Stimulated activated CD4-positive, alpha-beta T cell treated with anti-CD3 and anti-CD28 coated beads, Interleukin-1b, Interleukin-23, amount 100 ng/mL, for 4 hours (primary cell): ENCODE measurements around the gene COMTD1.

ENCODE experiments used
- DNase-seq, 2 donors: peaks; one replicate each; pipeline ENCODE4 v3.0.0-alpha.2; 2020; ENCODE audit warnings: low read depth in 2 of 2

The COMTD1 gene

GRCh38 chr10:75235375-75236177, at the start of gene COMTD1:
COMTD1 (minus strand) TSS chr10:75235957; CDS start chr10:75235928, 29 bp downstream.
- peak; percentile 91 to 92 for DNase-seq

DNA sequence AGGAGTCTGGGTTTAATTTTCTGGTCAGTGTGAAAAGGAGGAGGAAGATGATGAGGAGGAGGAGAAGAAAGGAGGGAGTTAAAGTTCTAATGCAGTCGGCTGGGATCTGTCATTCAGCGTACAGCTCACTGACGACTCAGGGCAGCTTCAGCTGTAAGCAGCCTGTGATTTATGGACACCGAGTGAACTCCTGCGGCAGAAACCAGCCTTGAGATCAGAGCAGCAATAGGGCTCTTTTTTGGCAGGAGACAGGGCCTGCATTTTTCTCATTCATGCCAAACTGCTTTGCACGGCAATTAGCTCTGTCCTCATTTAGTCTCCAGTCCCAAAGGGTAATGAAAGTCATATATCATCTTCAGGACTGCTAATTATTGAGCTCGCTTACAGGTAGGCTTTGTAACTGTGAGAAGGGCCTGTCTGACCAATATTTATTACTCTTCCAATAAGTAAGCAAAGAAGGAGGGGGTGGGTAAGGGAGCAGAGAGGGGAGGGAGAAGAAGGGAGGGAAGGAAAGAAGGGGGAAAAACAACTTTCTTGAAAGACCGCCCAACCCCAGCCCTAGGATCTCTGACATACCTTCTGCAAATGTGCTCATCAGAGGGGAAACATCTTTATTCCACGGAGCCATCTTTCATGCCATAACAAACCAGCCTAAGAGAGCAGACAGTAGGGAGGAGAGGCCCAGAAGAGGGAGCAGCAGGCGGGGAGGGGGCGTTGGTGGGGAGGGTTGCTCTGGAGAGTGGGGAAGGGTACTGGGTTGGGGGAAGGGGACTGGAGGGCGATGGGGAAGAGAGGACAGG, 48.1 kb upstream of the COMTD1 start:
- DNase-seq: no peak

DNA sequence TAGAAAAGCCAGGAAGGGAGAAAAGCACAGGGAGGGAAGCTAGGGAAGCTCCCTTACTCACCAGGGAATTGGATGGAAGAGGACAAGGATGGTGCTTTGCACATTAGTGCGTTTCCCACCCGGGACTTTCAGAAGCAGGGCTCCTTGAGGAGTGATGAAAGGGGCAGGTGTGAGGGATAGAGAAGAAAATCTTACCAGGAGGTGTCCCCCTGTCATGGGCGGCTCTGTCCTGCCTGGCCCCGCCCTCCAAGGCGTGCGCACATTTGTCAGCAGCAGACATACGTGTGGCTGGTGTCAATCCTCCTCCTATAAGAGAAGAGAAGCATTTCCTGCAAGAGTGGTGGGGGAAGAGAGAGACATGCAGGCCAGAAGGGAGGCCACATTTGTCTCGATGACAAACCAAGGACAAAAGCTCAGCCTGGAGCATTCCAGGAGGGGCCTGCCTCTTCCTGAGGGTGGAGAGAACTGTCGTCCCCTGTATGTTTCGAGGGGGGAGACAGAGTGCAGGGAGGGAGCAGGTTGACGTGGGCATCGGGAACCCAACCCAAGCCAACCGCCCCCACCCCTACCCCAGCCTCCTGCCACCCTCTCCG, 47.4 kb upstream of the COMTD1 start:
- no peak for DNase-seq

DNA sequence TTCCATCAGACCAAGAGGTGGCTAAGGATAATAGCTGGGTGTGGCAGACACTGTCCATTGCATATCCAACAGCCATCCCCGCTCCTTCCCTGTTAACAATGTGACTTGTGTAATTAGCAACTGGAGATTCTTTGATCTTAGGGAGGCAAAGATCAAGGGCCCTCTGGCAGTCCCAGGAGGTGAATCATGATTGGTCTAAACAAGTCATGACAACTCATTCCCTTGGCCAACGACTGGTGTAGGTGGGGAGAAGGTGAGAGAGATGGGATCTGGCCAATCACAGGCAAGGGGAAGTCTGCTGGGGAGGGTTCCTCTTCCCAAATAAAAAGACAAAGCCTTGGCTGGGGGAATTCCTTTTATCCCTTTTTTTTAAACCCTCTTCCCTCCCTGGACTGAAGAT, 46.2 kb upstream of the COMTD1 start:
- DNase-seq: no peak

- no peak for DNase-seq
These were observed 44.5 kb upstream of the COMTD1 start for GRCh38 chr10:75280236-75280635.

- no peak for DNase-seq
These were observed 40.5 kb upstream of the COMTD1 start for GRCh38 chr10:75276069-75276872.

GRCh38 chr10:75272896-75273295, 37.1 kb upstream of the COMTD1 start:
- no peak for DNase-seq

- DNase-seq: no peak
These were observed 36.3 kb upstream of the COMTD1 start for GRCh38 chr10:75272094-75272493.

GRCh38 chr10:75269605-75270004, 33.8 kb upstream of the COMTD1 start:
- no peak for DNase-seq

- DNase-seq: no peak
These were observed 31.2 kb upstream of the COMTD1 start for GRCh38 chr10:75266945-75267344.

GRCh38 chr10:75265856-75266255, 30.1 kb upstream of the COMTD1 start:
- no peak for DNase-seq

GRCh38 chr10:75263806-75264205, 28.0 kb upstream of the COMTD1 start:
- DNase-seq: no peak

GRCh38 chr10:75261813-75262705, 26.3 kb upstream of the COMTD1 start:
- no peak for DNase-seq

DNA sequence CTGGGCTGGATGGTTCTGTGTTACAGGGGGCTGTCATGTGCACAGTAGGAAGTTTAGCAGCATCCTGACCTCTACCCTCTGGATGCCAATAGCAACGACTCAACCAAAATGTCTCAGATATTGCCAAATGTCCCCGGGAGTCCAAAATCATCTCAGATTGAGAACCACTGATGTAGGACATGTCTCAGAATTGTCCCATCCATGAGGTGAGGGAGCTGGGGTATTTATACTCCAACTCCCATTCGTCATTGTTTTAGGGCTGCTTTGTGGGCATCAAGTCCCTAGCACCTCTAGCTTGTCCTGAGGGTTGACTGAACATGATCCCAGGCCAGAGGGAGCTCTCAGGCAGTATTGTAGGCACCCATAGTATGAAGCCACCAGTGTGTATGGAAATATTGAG, 25.2 kb upstream of the COMTD1 start:
- no peak for DNase-seq

GRCh38 chr10:75254739-75255138, 19.0 kb upstream of the COMTD1 start:
- DNase-seq: no peak

- DNase-seq: no peak
These were observed 17.8 kb upstream of the COMTD1 start for GRCh38 chr10:75253281-75254220.

- no peak for DNase-seq
These were observed 15.2 kb upstream of the COMTD1 start for GRCh38 chr10:75250934-75251333.

- DNase-seq: no peak
These were observed 12.0 kb upstream of the COMTD1 start for GRCh38 chr10:75247797-75248196.

DNA sequence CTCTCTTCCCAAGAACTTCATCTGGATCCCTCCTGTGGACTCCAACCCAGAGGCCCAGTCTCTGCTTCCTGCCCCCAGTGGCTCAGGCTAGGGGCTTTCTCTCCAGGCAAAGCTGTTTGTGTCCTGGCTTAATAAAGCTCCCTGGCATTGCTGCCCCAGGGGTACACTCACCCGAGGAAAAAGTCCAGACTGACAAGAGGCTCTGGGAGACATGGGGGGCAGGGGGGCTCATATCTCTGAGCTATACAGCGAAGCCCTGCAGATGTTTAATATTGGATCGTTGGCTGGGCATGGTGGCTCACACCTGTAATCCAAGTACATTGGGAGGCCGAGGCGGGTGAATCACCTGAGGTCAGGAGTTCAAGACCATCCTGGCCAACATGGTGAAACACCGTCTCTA, 10.7 kb upstream of the COMTD1 start:
- DNase-seq: no peak
